Mesangial cell (primary cell): ENCODE data around the gene CEP350. TPM values are rescaled to one million over a fixed set of nuclear protein-coding genes. Genes with fewer than 3 reads are reported as not detected.

ENCODE experiments used
- total RNA-seq: library from RNA; depleted of rRNA; stranded (reverse); fragments of >200 nt; gene quantifications from 2 replicates; pipeline ENCODE4 v1.2.3, GENCODE V29; 2015

CEP350 gene
- total RNA-seq: 13.1 and 20.4 TPM in 2 replicates

GRCh38 chr1:179954493-179955286 lies at the start of gene CEP350:
Gene CEP350, plus strand, starts transcription at chr1:179954810. Its CDS starts 31,372 bp downstream, at chr1:179986182.

GRCh38 chr1:180154325-180155181 lies 199.9 kb downstream of the CEP350 start, which contains the start of gene QSOX1:
Gene QSOX1, plus strand, starts transcription at chr1:180154869. Its CDS starts 39 bp downstream, at chr1:180154908.

Other genes starting within 250 kb of the CEP350 start
- gene FAM163A, start 211.5 kb upstream of the CEP350 start, total RNA-seq: not detected in 2 replicates
- gene TOR1AIP2, start 77.0 kb upstream of the CEP350 start, total RNA-seq: 37.5 and 38.3 TPM in 2 replicates
- 31.8 and 35.0 TPM in 2 replicates for gene TOR1AIP1, start 72.5 kb upstream of the CEP350 start, total RNA-seq
- gene QSOX1, start 200.1 kb downstream of the CEP350 start, total RNA-seq: 164 and 188 TPM in 2 replicates